GM10248 (cell line): ENCODE measurements around the gene TTC34.

Experiments
- CTCF ChIA-PET: fragments of 300-600 bp; sonication (Branson Sonifier 250); formaldehyde crosslinking; extraction: SDS; loops from one replicate; lab custom pipeline; 2021; ENCODE audit warnings: antibody characterized with exemption; lab: Yijun Ruan, JAX
- POLR2A ChIA-PET: fragments of 350-650 bp; sonication (Branson Sonifier 250); formaldehyde crosslinking; extraction: SDS; loops from one replicate; lab custom pipeline; 2020; ENCODE audit warnings: antibody characterized with exemption; lab: Yijun Ruan, JAX
- DNase-seq: peaks from one replicate; pipeline ENCODE4 v3.0.0; 2012; ENCODE audit errors: extremely low spot score
- CTCF ChIP-seq: IDR thresholded peaks from 2 replicates; pipeline ENCODE4 v1.5.1; 2012; ENCODE audit warnings: mild to moderate bottlenecking, low read depth; ENCODE audit errors: extremely low read depth, missing control alignments, control extremely low read depth

The TTC34 gene

GRCh38 chr1:2595812-2596529 lies 205.5 kb downstream of the TTC34 start:
- ChIA-PET CTCF (no interaction called here), POLR2A (no interaction called here)
- DNase-seq: no peak
- TF ChIP-seq CTCF: no peak

- POLR2A ChIA-PET: no interaction called here
- CTCF ChIA-PET: no interaction called here
- no peak for TF ChIP-seq CTCF
- no peak for DNase-seq
Observed at GRCh38 chr1:2595261-2595811, 206.2 kb downstream of the TTC34 start.

GRCh38 chr1:2594641-2595131 lies 206.8 kb downstream of the TTC34 start:
- ChIA-PET POLR2A (no interaction called here), CTCF (no interaction called here)
- no peak for TF ChIP-seq CTCF
- no peak for DNase-seq

GRCh38 chr1:2594001-2594640 lies 207.4 kb downstream of the TTC34 start:
- DNase-seq: no peak
- no peak for TF ChIP-seq CTCF
- POLR2A ChIA-PET: no interaction called here
- CTCF ChIA-PET: no interaction called here

GRCh38 chr1:2593251-2593878 lies 208.1 kb downstream of the TTC34 start:
- POLR2A ChIA-PET: no interaction called here
- TF ChIP-seq CTCF: no peak
- no peak for DNase-seq
- CTCF ChIA-PET: no interaction called here

- no peak for TF ChIP-seq CTCF
- DNase-seq: no peak
- ChIA-PET POLR2A (no interaction called here), CTCF (no interaction called here)
Observed at GRCh38 chr1:2592672-2593071, 208.8 kb downstream of the TTC34 start.
